AG04450 (cell line): ENCODE data around the gene PITHD1. TPM values are rescaled to one million over a fixed set of nuclear protein-coding genes. Genes with fewer than 3 reads are reported as not detected.
A peak's percentile ranks its signal among the peaks of the same experiment; 100 is the strongest.
"Not testable (repeated sequence)": the region's sequence is repeated elsewhere in the genome, so short reads cannot be mapped to it uniquely, and the experiment has no call there.

ENCODE experiments used
- CTCF ChIA-PET: fragments of 300-600, 350-600 bp; formaldehyde crosslinking; extraction: SDS; loops from one replicate; lab custom pipeline; 2022; ENCODE audit warnings: antibody characterized with exemption, inconsistent platforms; lab: Charles Lee
- POLR2A ChIA-PET: fragments of 350-600 bp; formaldehyde crosslinking; extraction: SDS; loops from one replicate; lab custom pipeline; 2021; ENCODE audit warnings: antibody characterized with exemption, inconsistent platforms; lab: Yijun Ruan, JAX
- DNase-seq: peaks from one replicate; pipeline ENCODE4 v3.0.0-alpha.2; 2011; ENCODE audit warnings: low read depth, low spot score
- H3K27ac ChIP-seq: one replicate; pipeline ENCODE4 v1.5.1; 2012; ENCODE audit warnings: low read depth, low read length, control low read depth
- H3K27me3 ChIP-seq: one replicate; pipeline ENCODE4 v1.6.0; 2012; ENCODE audit warnings: low read length; ENCODE audit not compliant: control insufficient read depth, insufficient read depth
- H3K4me3 ChIP-seq: 2 replicates; pipeline ENCODE4 v1.5.1; 2011; ENCODE audit warnings: mild to moderate bottlenecking, low read depth, low read length, control low read depth
- H3K9me3 ChIP-seq: 2 replicates; pipeline ENCODE4 v1.5.1; 2012; ENCODE audit warnings: low read length; ENCODE audit not compliant: control insufficient read depth, insufficient read depth
- polyA plus RNA-seq: library from polyadenylated mRNA; depleted of rRNA; stranded (reverse); fragments of >200 nt; gene quantifications from 2 replicates; pipeline ENCODE4 v1.2.3, GENCODE V29; 2011
- TF ChIP-seq, protein P1 (sequence below): IDR thresholded peaks from 2 replicates; pipeline ENCODE4 v1.5.1; 2011; ENCODE audit warnings: low read depth, low read length, control low read depth, inconsistent platforms

The PITHD1 gene
- polyA plus RNA-seq, 1 experiment, result 41.1 TPM

DNA sequence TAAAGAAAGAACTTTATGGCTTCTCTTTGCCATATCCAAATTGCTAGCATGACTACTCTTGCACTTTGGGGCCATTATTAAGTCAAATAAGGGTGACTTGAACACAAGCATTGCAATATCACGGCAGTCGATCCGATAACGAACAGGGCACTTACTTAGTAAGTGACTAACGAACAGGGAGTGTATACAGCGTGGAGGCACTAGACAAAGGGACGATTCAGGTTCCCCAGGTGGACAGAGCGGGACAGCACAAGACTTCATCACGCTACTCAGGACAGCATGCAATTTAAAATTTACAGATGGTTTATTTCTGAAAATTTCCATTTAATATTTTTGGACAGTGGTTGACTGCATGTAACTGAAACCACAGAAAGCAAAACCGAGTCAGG, 5.4 kb upstream of the PITHD1 start:
- TF ChIP-seq, protein P1, sequence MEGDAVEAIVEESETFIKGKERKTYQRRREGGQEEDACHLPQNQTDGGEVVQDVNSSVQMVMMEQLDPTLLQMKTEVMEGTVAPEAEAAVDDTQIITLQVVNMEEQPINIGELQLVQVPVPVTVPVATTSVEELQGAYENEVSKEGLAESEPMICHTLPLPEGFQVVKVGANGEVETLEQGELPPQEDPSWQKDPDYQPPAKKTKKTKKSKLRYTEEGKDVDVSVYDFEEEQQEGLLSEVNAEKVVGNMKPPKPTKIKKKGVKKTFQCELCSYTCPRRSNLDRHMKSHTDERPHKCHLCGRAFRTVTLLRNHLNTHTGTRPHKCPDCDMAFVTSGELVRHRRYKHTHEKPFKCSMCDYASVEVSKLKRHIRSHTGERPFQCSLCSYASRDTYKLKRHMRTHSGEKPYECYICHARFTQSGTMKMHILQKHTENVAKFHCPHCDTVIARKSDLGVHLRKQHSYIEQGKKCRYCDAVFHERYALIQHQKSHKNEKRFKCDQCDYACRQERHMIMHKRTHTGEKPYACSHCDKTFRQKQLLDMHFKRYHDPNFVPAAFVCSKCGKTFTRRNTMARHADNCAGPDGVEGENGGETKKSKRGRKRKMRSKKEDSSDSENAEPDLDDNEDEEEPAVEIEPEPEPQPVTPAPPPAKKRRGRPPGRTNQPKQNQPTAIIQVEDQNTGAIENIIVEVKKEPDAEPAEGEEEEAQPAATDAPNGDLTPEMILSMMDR, result no peak
- Histone ChIP-seq H3K27me3 (no peaks in the 10 kb centered on the region), H3K9me3 (no peaks in the 10 kb centered on the region), H3K27ac (no peak overlapping the region), H3K4me3 (no peak overlapping the region)
- POLR2A ChIA-PET, result no interaction called here
- CTCF ChIA-PET, result interaction anchor here (1.0 kb wide), 1 partner anchor 11 kb away, joined by 3 read pairs; no protein-coding TSS in a partner anchor
- DNase-seq, result no peak

DNA sequence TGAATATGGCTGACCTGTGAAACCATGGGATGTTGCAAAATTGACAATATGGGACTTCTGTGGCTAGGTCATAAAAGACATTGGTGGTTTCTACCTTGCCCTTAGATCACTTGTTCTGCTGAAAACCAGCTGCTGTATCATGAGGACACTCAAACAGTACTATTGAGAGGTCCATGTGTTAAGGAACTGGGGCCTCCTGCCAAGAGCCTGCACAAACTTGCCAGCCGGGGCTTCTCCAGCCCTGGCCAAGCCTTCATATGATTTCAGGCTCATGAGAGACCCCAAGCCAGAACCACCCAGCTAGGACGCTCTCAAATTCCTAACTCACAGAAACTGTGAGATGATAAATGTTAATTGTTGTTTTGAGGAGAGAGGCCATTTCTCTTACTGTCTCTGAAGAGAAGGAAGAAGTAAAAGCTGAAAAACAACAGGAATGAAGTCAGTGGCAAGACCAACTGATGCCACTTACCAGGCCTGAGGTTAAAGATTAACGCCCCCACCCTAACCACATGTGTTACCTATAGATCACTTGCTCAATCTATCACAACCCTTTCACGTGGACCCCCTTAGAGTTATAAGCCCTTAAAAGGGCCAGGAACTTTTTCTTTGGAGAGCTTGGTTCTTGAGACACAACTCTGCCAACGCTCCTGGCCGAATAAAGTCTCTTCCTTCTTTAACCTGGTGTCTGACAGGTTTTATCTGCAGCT, 3.9 kb upstream of the PITHD1 start:
- TF ChIP-seq, protein P1, result no peak
- ChIA-PET POLR2A (no interaction called here), CTCF (interaction anchor here (1.0 kb wide), 1 partner anchor 142 kb away, joined by 5 read pairs; no protein-coding TSS in a partner anchor)

DNA sequence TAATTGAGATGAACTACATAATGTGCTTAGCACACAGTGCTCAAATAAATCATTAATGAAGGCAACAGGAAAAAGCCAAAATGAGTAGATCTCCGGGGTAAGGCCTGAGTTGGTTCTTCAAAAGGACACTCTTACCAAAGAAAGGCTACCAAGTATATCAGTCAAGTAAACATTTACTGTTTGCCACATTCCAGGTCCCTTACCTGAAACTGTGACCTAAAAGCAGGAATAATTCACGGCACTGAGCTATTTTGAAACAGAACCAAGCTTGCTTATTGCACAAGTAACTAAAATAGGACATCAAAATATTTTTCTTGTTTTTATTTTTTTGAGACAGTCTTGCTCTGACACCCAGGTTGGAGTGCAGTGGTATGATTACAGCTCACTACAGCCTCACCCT, 2.0 kb upstream of the PITHD1 start:
- H3K4me3 ChIP-seq, result no peak overlapping the region
- H3K9me3 ChIP-seq, result no peaks in the 10 kb centered on the region
- ChIA-PET POLR2A (no interaction called here), CTCF (interaction anchor here (1.2 kb wide), 1 partner anchor 140 kb away, joined by 3 read pairs; no protein-coding TSS in a partner anchor)
- H3K27ac ChIP-seq, result no peak overlapping the region
- TF ChIP-seq, protein P1, result no peak
- DNase-seq, result no peak
- no peaks in the 10 kb centered on the region for H3K27me3 ChIP-seq

More for the DNA sequence above, 3.9 kb upstream of the PITHD1 start:
- H3K27me3 ChIP-seq, result no peaks in the 10 kb centered on the region
- no peak overlapping the region for H3K27ac ChIP-seq
- no peak overlapping the region for H3K4me3 ChIP-seq
- no peak for DNase-seq
- H3K9me3 ChIP-seq, result no peaks in the 10 kb centered on the region

DNA sequence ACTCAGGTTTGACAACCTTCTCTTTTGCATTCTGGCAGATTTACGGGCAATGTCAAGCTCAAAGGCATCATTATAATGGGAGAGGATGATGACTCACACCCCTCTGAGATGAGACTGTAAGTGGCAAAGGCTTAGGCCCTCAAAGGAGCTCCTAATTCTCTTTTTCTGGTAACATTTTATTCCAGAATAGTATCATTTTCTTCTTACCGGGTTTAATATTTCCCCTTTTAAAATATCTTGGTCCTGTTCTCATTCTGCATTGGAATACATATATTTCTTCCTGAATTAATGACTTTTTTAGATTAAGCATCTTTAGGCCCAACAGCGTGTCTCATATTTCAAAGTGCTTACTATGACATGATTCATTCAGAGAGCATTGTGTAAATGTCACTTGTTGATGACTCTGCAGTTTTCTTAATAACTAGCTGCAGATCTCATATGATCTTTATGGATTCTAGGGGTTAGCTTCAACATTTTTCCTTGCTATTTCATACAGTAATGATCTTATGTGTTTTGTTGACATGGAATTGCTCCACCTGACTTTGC, 1.7 kb downstream of the PITHD1 start:
- TF ChIP-seq, protein P1, result no peak
- Histone ChIP-seq H3K4me3 (peak overlapping the region; percentile 85), H3K9me3 (no peaks in the 10 kb centered on the region), H3K27me3 (no peaks in the 10 kb centered on the region), H3K27ac (peak overlapping the region; percentile 12)
- POLR2A ChIA-PET, result interaction anchor here (0.7 to 1.3 kb wide), 6 partner anchors 10 to 89 kb away, joined by 3 to 11 read pairs (median 3); partner anchors contain the start of genes HMGCL, LYPLA2 and RPL11
- no peak for DNase-seq
- CTCF ChIA-PET, result interaction anchor here (0.8 to 1.8 kb wide), 4 partner anchors 9 to 136 kb away, joined by 3 to 11 read pairs (median 3); partner anchors contain the start of gene RPL11

DNA sequence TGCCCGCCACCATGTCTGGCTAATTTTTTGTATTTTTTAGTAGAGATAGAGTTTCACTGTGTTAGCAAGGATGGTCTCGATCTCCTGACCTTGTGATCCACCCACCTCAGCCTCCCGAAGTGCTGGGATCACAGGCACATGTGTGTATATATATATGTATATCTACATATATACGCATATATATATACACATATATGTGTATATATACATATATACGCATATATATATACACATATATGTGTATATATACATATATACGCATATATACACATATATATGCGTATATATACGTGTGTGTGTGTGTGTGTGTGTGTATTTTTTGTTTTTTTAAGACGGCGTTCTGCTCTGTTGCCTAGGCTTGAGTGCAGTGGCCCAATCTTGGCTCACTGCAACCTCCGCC, 4.9 kb downstream of the PITHD1 start:
- CTCF ChIA-PET, result interaction anchor here (2.0 kb wide), 1 partner anchor 11 kb away, joined by 7 read pairs; no protein-coding TSS in a partner anchor
- POLR2A ChIA-PET, H3K9me3 ChIP-seq, H3K27ac ChIP-seq, DNase-seq, H3K4me3 ChIP-seq, H3K27me3 ChIP-seq: not testable (repeated sequence)
